ENCODE results near the gene ARMH3. TPM values are rescaled to one million over a fixed set of nuclear protein-coding genes. Genes with fewer than 3 reads are reported as not detected.

The ARMH3 gene
- total RNA-seq, 1 experiment from 2014 or later = 30.6 TPM

GRCh38 chr10:101835362-101835761, 220.6 kb downstream of the ARMH3 start:
- H3K4me3 ChIP-seq (ENCODE audit: low read depth in 2 of 2, low read length in 2 of 2) = no peak overlapping the region
- POLR2A ChIA-PET = no interaction called here
- H3K36me3 ChIP-seq (ENCODE audit: control insufficient read depth, insufficient read depth, low read length) = no peaks in the 10 kb centered on the region
- TF ChIP-seq POLR2AphosphoS5 (IDR thresholded peaks at IDR 0.05; ENCODE audit: low read depth, low read length) (no peak), TCF7L2 (IDR thresholded peaks at IDR 0.05; ENCODE audit: low read depth, low read length) (no peak), SIN3A (IDR thresholded peaks at IDR 0.05; ENCODE audit: borderline replicate concordance, insufficient read depth, low read depth, low read length) (no peak)
- TF ChIP-seq, protein P1, sequence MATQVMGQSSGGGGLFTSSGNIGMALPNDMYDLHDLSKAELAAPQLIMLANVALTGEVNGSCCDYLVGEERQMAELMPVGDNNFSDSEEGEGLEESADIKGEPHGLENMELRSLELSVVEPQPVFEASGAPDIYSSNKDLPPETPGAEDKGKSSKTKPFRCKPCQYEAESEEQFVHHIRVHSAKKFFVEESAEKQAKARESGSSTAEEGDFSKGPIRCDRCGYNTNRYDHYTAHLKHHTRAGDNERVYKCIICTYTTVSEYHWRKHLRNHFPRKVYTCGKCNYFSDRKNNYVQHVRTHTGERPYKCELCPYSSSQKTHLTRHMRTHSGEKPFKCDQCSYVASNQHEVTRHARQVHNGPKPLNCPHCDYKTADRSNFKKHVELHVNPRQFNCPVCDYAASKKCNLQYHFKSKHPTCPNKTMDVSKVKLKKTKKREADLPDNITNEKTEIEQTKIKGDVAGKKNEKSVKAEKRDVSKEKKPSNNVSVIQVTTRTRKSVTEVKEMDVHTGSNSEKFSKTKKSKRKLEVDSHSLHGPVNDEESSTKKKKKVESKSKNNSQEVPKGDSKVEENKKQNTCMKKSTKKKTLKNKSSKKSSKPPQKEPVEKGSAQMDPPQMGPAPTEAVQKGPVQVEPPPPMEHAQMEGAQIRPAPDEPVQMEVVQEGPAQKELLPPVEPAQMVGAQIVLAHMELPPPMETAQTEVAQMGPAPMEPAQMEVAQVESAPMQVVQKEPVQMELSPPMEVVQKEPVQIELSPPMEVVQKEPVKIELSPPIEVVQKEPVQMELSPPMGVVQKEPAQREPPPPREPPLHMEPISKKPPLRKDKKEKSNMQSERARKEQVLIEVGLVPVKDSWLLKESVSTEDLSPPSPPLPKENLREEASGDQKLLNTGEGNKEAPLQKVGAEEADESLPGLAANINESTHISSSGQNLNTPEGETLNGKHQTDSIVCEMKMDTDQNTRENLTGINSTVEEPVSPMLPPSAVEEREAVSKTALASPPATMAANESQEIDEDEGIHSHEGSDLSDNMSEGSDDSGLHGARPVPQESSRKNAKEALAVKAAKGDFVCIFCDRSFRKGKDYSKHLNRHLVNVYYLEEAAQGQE (IDR thresholded peaks at IDR 0.05; ENCODE audit: insufficient read depth in 1 of 2, low read depth in 2 of 2, low read length in 1 of 2) = no peak
- TF ChIP-seq, protein P2, sequence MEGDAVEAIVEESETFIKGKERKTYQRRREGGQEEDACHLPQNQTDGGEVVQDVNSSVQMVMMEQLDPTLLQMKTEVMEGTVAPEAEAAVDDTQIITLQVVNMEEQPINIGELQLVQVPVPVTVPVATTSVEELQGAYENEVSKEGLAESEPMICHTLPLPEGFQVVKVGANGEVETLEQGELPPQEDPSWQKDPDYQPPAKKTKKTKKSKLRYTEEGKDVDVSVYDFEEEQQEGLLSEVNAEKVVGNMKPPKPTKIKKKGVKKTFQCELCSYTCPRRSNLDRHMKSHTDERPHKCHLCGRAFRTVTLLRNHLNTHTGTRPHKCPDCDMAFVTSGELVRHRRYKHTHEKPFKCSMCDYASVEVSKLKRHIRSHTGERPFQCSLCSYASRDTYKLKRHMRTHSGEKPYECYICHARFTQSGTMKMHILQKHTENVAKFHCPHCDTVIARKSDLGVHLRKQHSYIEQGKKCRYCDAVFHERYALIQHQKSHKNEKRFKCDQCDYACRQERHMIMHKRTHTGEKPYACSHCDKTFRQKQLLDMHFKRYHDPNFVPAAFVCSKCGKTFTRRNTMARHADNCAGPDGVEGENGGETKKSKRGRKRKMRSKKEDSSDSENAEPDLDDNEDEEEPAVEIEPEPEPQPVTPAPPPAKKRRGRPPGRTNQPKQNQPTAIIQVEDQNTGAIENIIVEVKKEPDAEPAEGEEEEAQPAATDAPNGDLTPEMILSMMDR (IDR thresholded peaks at IDR 0.05) = no peak
- ATAC-seq = no peak
- H3K27ac ChIP-seq (ENCODE audit: low read length) = no peak overlapping the region
- no TSS peak for BruUV-seq (replicated peaks)
- peaks cover 11% of the 10 kb centered on the region for H3K4me1 ChIP-seq (ENCODE audit: control insufficient read depth, insufficient read depth, low read length)
- H3K27me3 ChIP-seq (ENCODE audit: control insufficient read depth, insufficient read depth, low read length) = no peaks in the 10 kb centered on the region
- no peaks in the 10 kb centered on the region for H3K9me3 ChIP-seq (ENCODE audit: control insufficient read depth, insufficient read depth, low read depth, low read length)
- CTCF ChIA-PET = interaction anchor here (1.0 to 1.6 kb wide), 2 partner anchors 174 to 215 kb away, joined by 7 to 13 read pairs; no protein-coding TSS in a partner anchor
- intact Hi-C loops (cut with micrococcal nuclease; ENCODE audit: unreplicated experiment) (no loop called here), in situ Hi-C loops (cut with HindIII; ENCODE audit: low pct_unique_long_range_greater_than_20kb, low sequenced_read_pairs) (no loop called here)
- no peak for DNase-seq (ENCODE audit: low read depth, low spot score)

- Histone ChIP-seq H3K4me3 (ENCODE audit: low read depth in 2 of 2, low read length in 2 of 2) (no peak overlapping the region), H3K4me1 (ENCODE audit: control insufficient read depth, insufficient read depth, low read length) (peaks cover 12% of the 10 kb centered on the region), H3K36me3 (ENCODE audit: control insufficient read depth, insufficient read depth, low read length) (no peaks in the 10 kb centered on the region), H3K27ac (ENCODE audit: low read length) (no peak overlapping the region), H3K27me3 (ENCODE audit: control insufficient read depth, insufficient read depth, low read length) (no peaks in the 10 kb centered on the region), H3K9me3 (ENCODE audit: control insufficient read depth, insufficient read depth, low read depth, low read length) (no peaks in the 10 kb centered on the region)
- ChIA-PET POLR2A (no interaction called here), CTCF (no interaction called here)
- ATAC-seq (no peak), DNase-seq (ENCODE audit: low read depth, low spot score) (no peak)
- intact Hi-C loops (cut with micrococcal nuclease; ENCODE audit: unreplicated experiment) = no loop called here
- TF ChIP-seq SIN3A (IDR thresholded peaks at IDR 0.05; ENCODE audit: borderline replicate concordance, insufficient read depth, low read depth, low read length) = no peak
- TF ChIP-seq, protein P2 (IDR thresholded peaks at IDR 0.05) = no peak
- no peak for TF ChIP-seq POLR2AphosphoS5 (IDR thresholded peaks at IDR 0.05; ENCODE audit: low read depth, low read length)
- TF ChIP-seq, protein P1 (IDR thresholded peaks at IDR 0.05; ENCODE audit: insufficient read depth in 1 of 2, low read depth in 2 of 2, low read length in 1 of 2) = no peak
- no peak for TF ChIP-seq TCF7L2 (IDR thresholded peaks at IDR 0.05; ENCODE audit: low read depth, low read length)
- BruUV-seq (replicated peaks) = no TSS peak
- in situ Hi-C loops (cut with HindIII; ENCODE audit: low pct_unique_long_range_greater_than_20kb, low sequenced_read_pairs) = no loop called here
These were observed 221.6 kb downstream of the ARMH3 start for GRCh38 chr10:101834341-101834740.

Measured in Panc1 (cell line).